ENCODE data around the gene HEBP1. TPM values are rescaled to one million over a fixed set of nuclear protein-coding genes. Genes with fewer than 3 reads are reported as not detected.

The HEBP1 gene
- total RNA-seq, 1 donor from 2014 or later = 9.5 TPM

- intact Hi-C loops (cut with micrococcal nuclease) = no loop called here
- no peak for DNase-seq (ENCODE audit: low spot score)
- Mint-ChIP-seq H3K4me3 (no peak overlapping the region), H3K27ac (no peak overlapping the region), H3K27me3 (ENCODE audit: insufficient read depth) (peaks cover 26% of the 10 kb centered on the region), H3K36me3 (ENCODE audit: low read depth) (no peaks in the 10 kb centered on the region), H3K9me3 (no peaks in the 10 kb centered on the region), H3K4me1 (ENCODE audit: low read depth) (no peaks in the 10 kb centered on the region)
These were observed 8.8 kb upstream of the HEBP1 start for GRCh38 chr12:13008741-13009380.

- no peaks in the 10 kb centered on the region for H3K4me1 Mint-ChIP-seq (ENCODE audit: low read depth)
- DNase-seq (ENCODE audit: low spot score) = no peak
- H3K9me3 Mint-ChIP-seq = no peaks in the 10 kb centered on the region
- intact Hi-C loops (cut with micrococcal nuclease) = no loop called here
- H3K27me3 Mint-ChIP-seq (ENCODE audit: insufficient read depth) = peaks cover 33% of the 10 kb centered on the region
- no peak overlapping the region for H3K27ac Mint-ChIP-seq
- no peak overlapping the region for H3K4me3 Mint-ChIP-seq
- H3K36me3 Mint-ChIP-seq (ENCODE audit: low read depth) = no peaks in the 10 kb centered on the region
These were observed 7.6 kb upstream of the HEBP1 start for GRCh38 chr12:13007496-13008233.

- Mint-ChIP-seq H3K27ac (no peak overlapping the region), H3K27me3 (ENCODE audit: insufficient read depth) (peaks cover 41% of the 10 kb centered on the region), H3K4me1 (ENCODE audit: low read depth) (peaks cover 9% of the 10 kb centered on the region), H3K9me3 (no peaks in the 10 kb centered on the region), H3K36me3 (ENCODE audit: low read depth) (no peaks in the 10 kb centered on the region), H3K4me3 (no peak overlapping the region)
- DNase-seq (ENCODE audit: low spot score) = no peak
- intact Hi-C loops (cut with micrococcal nuclease) = no loop called here
These were observed 5.6 kb upstream of the HEBP1 start for GRCh38 chr12:13005649-13006048.

- Mint-ChIP-seq H3K4me1 (ENCODE audit: low read depth) (peaks cover 11% of the 10 kb centered on the region), H3K9me3 (no peaks in the 10 kb centered on the region), H3K27ac (no peak overlapping the region), H3K4me3 (no peak overlapping the region), H3K36me3 (ENCODE audit: low read depth) (no peaks in the 10 kb centered on the region), H3K27me3 (ENCODE audit: insufficient read depth) (peaks cover 37% of the 10 kb centered on the region)
- no peak for DNase-seq (ENCODE audit: low spot score)
- intact Hi-C loops (cut with micrococcal nuclease) = loop anchor here (5.0 kb wide), 1 partner anchor 393 kb away; the partner anchor contains the start of gene CREBL2
These were observed 4.9 kb upstream of the HEBP1 start for GRCh38 chr12:13004986-13005385.

GRCh38 chr12:13004361-13004760 lies 4.3 kb upstream of the HEBP1 start:
- H3K27me3 Mint-ChIP-seq (ENCODE audit: insufficient read depth) = peaks cover 37% of the 10 kb centered on the region
- no peak overlapping the region for H3K4me3 Mint-ChIP-seq
- DNase-seq (ENCODE audit: low spot score) = no peak
- H3K36me3 Mint-ChIP-seq (ENCODE audit: low read depth) = no peaks in the 10 kb centered on the region
- no peak overlapping the region for H3K27ac Mint-ChIP-seq
- peaks cover 17% of the 10 kb centered on the region for H3K4me1 Mint-ChIP-seq (ENCODE audit: low read depth)
- no peaks in the 10 kb centered on the region for H3K9me3 Mint-ChIP-seq
- intact Hi-C loops (cut with micrococcal nuclease) = loop anchor here (5.0 kb wide), 1 partner anchor 392 kb away; the partner anchor contains the start of gene CREBL2

GRCh38 chr12:13002301-13003097 lies 2.4 kb upstream of the HEBP1 start:
- H3K36me3 Mint-ChIP-seq (ENCODE audit: low read depth) = no peaks in the 10 kb centered on the region
- H3K27me3 Mint-ChIP-seq (ENCODE audit: insufficient read depth) = peaks cover 38% of the 10 kb centered on the region
- intact Hi-C loops (cut with micrococcal nuclease) = loop anchor here (5.0 kb wide), 1 partner anchor 390 kb away; the partner anchor contains the start of gene CREBL2
- no peaks in the 10 kb centered on the region for H3K9me3 Mint-ChIP-seq
- peak overlapping the region; percentile 84 for H3K4me3 Mint-ChIP-seq
- peaks cover 31% of the 10 kb centered on the region for H3K4me1 Mint-ChIP-seq (ENCODE audit: low read depth)
- H3K27ac Mint-ChIP-seq = no peak overlapping the region
- no peak for DNase-seq (ENCODE audit: low spot score)

- no peak for DNase-seq (ENCODE audit: low spot score)
- no peaks in the 10 kb centered on the region for H3K9me3 Mint-ChIP-seq
- intact Hi-C loops (cut with micrococcal nuclease) = loop anchor here (2.0 to 5.0 kb wide), 3 partner anchors 51 to 389 kb away; partner anchors contain the start of genes CREBL2 and DDX47
- peaks cover 38% of the 10 kb centered on the region for H3K27me3 Mint-ChIP-seq (ENCODE audit: insufficient read depth)
- peaks cover 37% of the 10 kb centered on the region for H3K4me1 Mint-ChIP-seq (ENCODE audit: low read depth)
- H3K27ac Mint-ChIP-seq = peak overlapping the region; percentile 68
- H3K36me3 Mint-ChIP-seq (ENCODE audit: low read depth) = no peaks in the 10 kb centered on the region
- peak overlapping the region; percentile 84 for H3K4me3 Mint-ChIP-seq
These were observed 1.6 kb upstream of the HEBP1 start for GRCh38 chr12:13001775-13002040.

- Mint-ChIP-seq H3K27me3 (ENCODE audit: insufficient read depth) (peaks cover 38% of the 10 kb centered on the region), H3K9me3 (no peaks in the 10 kb centered on the region), H3K4me3 (peak overlapping the region; percentile 87), H3K27ac (peak overlapping the region; percentile 86), H3K4me1 (ENCODE audit: low read depth) (peaks cover 37% of the 10 kb centered on the region), H3K36me3 (ENCODE audit: low read depth) (no peaks in the 10 kb centered on the region)
- intact Hi-C loops (cut with micrococcal nuclease) = loop anchor here (1.0 to 5.0 kb wide), 9 partner anchors 43 to 389 kb away; partner anchors contain the start of genes CREBL2, DDX47, EMP1 and FAM234B
- peak; percentile 19 for DNase-seq (ENCODE audit: low spot score)
These were observed 1.1 kb upstream of the HEBP1 start for GRCh38 chr12:13000925-13001774.

GRCh38 chr12:13000616-13000924 lies 505 bp upstream of the HEBP1 start:
- Mint-ChIP-seq H3K27me3 (ENCODE audit: insufficient read depth) (peaks cover 37% of the 10 kb centered on the region), H3K4me3 (peak overlapping the region; percentile 87), H3K27ac (peak overlapping the region; percentile 86), H3K4me1 (ENCODE audit: low read depth) (peaks cover 37% of the 10 kb centered on the region), H3K9me3 (no peaks in the 10 kb centered on the region), H3K36me3 (ENCODE audit: low read depth) (no peaks in the 10 kb centered on the region)
- intact Hi-C loops (cut with micrococcal nuclease) = loop anchor here (1.0 to 5.0 kb wide), 9 partner anchors 44 to 388 kb away; partner anchors contain the start of genes CREBL2, DDX47, EMP1 and FAM234B
- no peak for DNase-seq (ENCODE audit: low spot score)

GRCh38 chr12:12999271-12999958 lies 650 bp downstream of the HEBP1 start:
- Mint-ChIP-seq H3K4me3 (peak overlapping the region; percentile 87), H3K27ac (peak overlapping the region; percentile 55), H3K27me3 (ENCODE audit: insufficient read depth) (peaks cover 34% of the 10 kb centered on the region), H3K4me1 (ENCODE audit: low read depth) (peaks cover 37% of the 10 kb centered on the region), H3K9me3 (no peaks in the 10 kb centered on the region), H3K36me3 (ENCODE audit: low read depth) (no peaks in the 10 kb centered on the region)
- no peak for DNase-seq (ENCODE audit: low spot score)
- intact Hi-C loops (cut with micrococcal nuclease) = no loop called here

- no peak for DNase-seq (ENCODE audit: low spot score)
- Mint-ChIP-seq H3K27me3 (ENCODE audit: insufficient read depth) (peaks cover 23% of the 10 kb centered on the region), H3K4me3 (no peak overlapping the region), H3K9me3 (no peaks in the 10 kb centered on the region), H3K36me3 (ENCODE audit: low read depth) (no peaks in the 10 kb centered on the region), H3K27ac (no peak overlapping the region), H3K4me1 (ENCODE audit: low read depth) (peaks cover 42% of the 10 kb centered on the region)
- intact Hi-C loops (cut with micrococcal nuclease) = no loop called here
These were observed 1.8 kb downstream of the HEBP1 start for GRCh38 chr12:12998248-12998647.

GRCh38 chr12:12997734-12998133 lies 2.3 kb downstream of the HEBP1 start:
- H3K4me3 Mint-ChIP-seq = no peak overlapping the region
- intact Hi-C loops (cut with micrococcal nuclease) = no loop called here
- H3K27ac Mint-ChIP-seq = no peak overlapping the region
- DNase-seq (ENCODE audit: low spot score) = no peak
- no peaks in the 10 kb centered on the region for H3K9me3 Mint-ChIP-seq
- peaks cover 20% of the 10 kb centered on the region for H3K27me3 Mint-ChIP-seq (ENCODE audit: insufficient read depth)
- no peaks in the 10 kb centered on the region for H3K36me3 Mint-ChIP-seq (ENCODE audit: low read depth)
- peaks cover 47% of the 10 kb centered on the region for H3K4me1 Mint-ChIP-seq (ENCODE audit: low read depth)
